Astrocyte of the cerebellum (primary cell): ENCODE measurements around the gene EIF3L.

Experiments used
- DNase-seq: peaks from one replicate; pipeline ENCODE4 v3.0.0-alpha.2; 2011; ENCODE audit warnings: low read depth
- H3K4me3 ChIP-seq: 2 replicates; pipeline ENCODE4 v1.5.1; 2011; ENCODE audit warnings: mild to moderate bottlenecking, low read depth, low read length, moderate library complexity
- CTCF ChIP-seq: IDR thresholded peaks from 2 replicates; pipeline ENCODE4 v1.5.1; 2012; ENCODE audit warnings: low read length, low read depth, moderate library complexity, mild to moderate bottlenecking; ENCODE audit errors: missing control alignments
- in situ Hi-C: cut with HindIII; loops from 2 replicates; pipeline ENCODE4 v1.10.0; 2017; ENCODE audit warnings: low sequenced_read_pairs

The EIF3L gene

GRCh38 chr22:37913233-37913721 is 64.1 kb downstream of the EIF3L start:
- in situ Hi-C loops: no loop called here
- no peak for TF ChIP-seq CTCF
- no peak for DNase-seq
- H3K4me3 ChIP-seq: no peak overlapping the region

- H3K4me3 ChIP-seq: no peak overlapping the region
- TF ChIP-seq CTCF: no peak
- no peak for DNase-seq
- in situ Hi-C loops: no loop called here
Observed at GRCh38 chr22:37916311-37916710, 67.1 kb downstream of the EIF3L start.

GRCh38 chr22:37917874-37918548 is 68.8 kb downstream of the EIF3L start:
- no peak for DNase-seq
- TF ChIP-seq CTCF: no peak

GRCh38 chr22:37918580-37919270 is 69.5 kb downstream of the EIF3L start:
- H3K4me3 ChIP-seq: no peak overlapping the region
- TF ChIP-seq CTCF: no peak
- in situ Hi-C loops: no loop called here

More at GRCh38 chr22:37917874-37918548, 68.8 kb downstream of the EIF3L start:
- H3K4me3 ChIP-seq: no peak overlapping the region
- in situ Hi-C loops: no loop called here

GRCh38 chr22:37920126-37920525 is 70.9 kb downstream of the EIF3L start:
- TF ChIP-seq CTCF: no peak
- in situ Hi-C loops: no loop called here
- DNase-seq: no peak
- no peak overlapping the region for H3K4me3 ChIP-seq

More at GRCh38 chr22:37918580-37919270, 69.5 kb downstream of the EIF3L start:
- DNase-seq: no peak

- in situ Hi-C loops: no loop called here
- no peak for TF ChIP-seq CTCF
- H3K4me3 ChIP-seq: no peak overlapping the region
- no peak for DNase-seq
Observed at GRCh38 chr22:37922191-37922590, 73.0 kb downstream of the EIF3L start.
